ENCODE results near the gene MORC4.

MORC4 gene

DNA sequence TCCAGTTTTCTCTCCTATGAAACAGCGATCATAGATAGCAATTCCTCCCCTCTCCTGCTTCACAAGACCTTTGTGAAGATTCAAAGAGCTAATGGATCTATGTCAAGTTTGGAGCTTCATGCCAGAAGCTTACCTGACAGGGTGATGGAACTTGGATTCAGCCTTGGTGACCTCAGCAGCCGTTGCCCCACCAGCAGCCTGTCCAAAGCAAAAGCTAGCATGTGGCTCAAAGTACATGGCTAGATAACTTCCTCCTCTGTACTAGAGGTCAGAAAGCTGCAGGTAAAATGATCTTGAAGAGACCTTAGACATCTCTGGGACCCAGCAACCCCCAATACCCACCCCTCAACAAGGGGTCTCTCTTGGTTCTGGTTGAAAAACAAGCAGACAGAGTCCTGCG is 98.7 kb downstream of the MORC4 start:
- TF ChIP-seq, protein P1, sequence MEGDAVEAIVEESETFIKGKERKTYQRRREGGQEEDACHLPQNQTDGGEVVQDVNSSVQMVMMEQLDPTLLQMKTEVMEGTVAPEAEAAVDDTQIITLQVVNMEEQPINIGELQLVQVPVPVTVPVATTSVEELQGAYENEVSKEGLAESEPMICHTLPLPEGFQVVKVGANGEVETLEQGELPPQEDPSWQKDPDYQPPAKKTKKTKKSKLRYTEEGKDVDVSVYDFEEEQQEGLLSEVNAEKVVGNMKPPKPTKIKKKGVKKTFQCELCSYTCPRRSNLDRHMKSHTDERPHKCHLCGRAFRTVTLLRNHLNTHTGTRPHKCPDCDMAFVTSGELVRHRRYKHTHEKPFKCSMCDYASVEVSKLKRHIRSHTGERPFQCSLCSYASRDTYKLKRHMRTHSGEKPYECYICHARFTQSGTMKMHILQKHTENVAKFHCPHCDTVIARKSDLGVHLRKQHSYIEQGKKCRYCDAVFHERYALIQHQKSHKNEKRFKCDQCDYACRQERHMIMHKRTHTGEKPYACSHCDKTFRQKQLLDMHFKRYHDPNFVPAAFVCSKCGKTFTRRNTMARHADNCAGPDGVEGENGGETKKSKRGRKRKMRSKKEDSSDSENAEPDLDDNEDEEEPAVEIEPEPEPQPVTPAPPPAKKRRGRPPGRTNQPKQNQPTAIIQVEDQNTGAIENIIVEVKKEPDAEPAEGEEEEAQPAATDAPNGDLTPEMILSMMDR (conservative IDR thresholded peaks at IDR 0.05; ENCODE audit: low read depth) = no peak
- H3K27ac ChIP-seq = no peak overlapping the region
- POLR2A ChIA-PET (ENCODE audit: low non-redundant PET) = no interaction called here
- CTCF ChIA-PET = no interaction called here
- no peak for DNase-seq (ENCODE audit: low spot score)

DNA sequence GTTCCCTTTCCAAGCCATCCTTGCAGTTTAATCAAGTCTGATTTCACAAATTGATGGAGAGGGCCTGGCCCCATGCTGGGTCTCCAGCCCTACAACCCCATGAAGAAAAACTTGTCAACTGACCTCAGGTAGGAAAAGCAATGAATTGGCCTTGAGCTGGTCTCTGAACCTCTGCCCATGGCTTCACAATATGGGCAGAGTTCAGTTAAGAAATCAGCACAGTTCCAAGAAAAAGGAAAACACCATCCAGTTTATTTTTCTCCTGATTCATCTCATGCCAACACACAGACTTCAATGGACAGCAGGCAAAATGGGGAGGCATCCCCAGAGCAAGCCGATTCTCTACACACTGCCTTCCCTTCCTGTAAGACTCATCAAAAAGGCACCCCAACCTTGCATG is 100.2 kb downstream of the MORC4 start:
- DNase-seq (ENCODE audit: low spot score) = no peak
- POLR2A ChIA-PET (ENCODE audit: low non-redundant PET) = no interaction called here
- TF ChIP-seq, protein P1 (conservative IDR thresholded peaks at IDR 0.05; ENCODE audit: low read depth) = no peak
- no peak overlapping the region for H3K27ac ChIP-seq
- CTCF ChIA-PET = interaction anchor here (0.6 kb wide), 1 partner anchor 9 kb away, joined by 5 read pairs; no protein-coding TSS in a partner anchor

DNA sequence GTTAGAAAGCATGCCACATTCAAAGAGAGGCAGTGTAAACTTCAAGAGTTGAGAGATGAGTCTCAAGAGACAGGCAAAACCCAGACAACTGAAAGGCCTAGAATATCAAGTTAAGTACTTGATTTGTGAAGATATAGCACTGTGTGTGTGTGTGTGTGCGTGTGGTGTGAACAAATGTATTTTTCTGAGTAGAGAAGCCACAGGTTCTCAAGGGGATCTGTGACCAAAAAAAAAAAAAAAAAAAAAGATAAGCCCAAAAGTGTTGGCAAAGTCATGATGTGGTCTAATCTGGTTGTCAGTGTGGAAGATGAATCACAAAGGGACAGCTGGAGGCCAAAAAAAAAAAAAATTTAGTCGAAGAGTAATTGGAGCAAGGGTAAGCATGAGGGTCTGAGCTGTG is 100.7 kb downstream of the MORC4 start:
- no peak for DNase-seq (ENCODE audit: low spot score)
- TF ChIP-seq, protein P1 (conservative IDR thresholded peaks at IDR 0.05; ENCODE audit: low read depth) = no peak
- H3K27ac ChIP-seq = no peak overlapping the region
- ChIA-PET POLR2A (ENCODE audit: low non-redundant PET) (no interaction called here), CTCF (interaction anchor here (0.6 kb wide), 1 partner anchor 9 kb away, joined by 5 read pairs; no protein-coding TSS in a partner anchor)

DNA sequence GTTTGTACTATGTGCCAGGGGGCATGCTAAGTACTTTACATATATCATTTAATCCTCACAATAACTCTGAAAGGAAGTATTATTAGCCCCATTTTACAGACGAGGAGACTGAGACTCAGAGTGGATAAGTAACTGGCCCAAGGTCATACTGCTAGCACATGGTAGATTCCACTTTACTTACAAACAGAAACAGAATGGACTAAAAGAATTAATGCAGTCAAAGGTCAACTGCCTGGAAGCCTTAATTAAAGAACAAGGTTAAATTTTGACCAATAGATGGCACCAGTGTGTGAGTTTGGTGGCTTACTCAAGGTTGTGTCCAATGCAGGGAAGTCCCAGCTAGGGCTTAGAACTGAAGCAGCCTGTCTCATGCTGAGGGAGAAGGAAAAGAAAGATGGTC is 101.5 kb downstream of the MORC4 start:
- TF ChIP-seq, protein P1 (conservative IDR thresholded peaks at IDR 0.05; ENCODE audit: low read depth) = no peak
- DNase-seq (ENCODE audit: low spot score) = peak; percentile 20
- POLR2A ChIA-PET (ENCODE audit: low non-redundant PET) = no interaction called here
- no peak overlapping the region for H3K27ac ChIP-seq
- CTCF ChIA-PET = interaction anchor here (0.6 to 0.9 kb wide), 3 partner anchors 52 to 153 kb away, joined by 3 to 4 read pairs (median 3); no protein-coding TSS in a partner anchor

DNA sequence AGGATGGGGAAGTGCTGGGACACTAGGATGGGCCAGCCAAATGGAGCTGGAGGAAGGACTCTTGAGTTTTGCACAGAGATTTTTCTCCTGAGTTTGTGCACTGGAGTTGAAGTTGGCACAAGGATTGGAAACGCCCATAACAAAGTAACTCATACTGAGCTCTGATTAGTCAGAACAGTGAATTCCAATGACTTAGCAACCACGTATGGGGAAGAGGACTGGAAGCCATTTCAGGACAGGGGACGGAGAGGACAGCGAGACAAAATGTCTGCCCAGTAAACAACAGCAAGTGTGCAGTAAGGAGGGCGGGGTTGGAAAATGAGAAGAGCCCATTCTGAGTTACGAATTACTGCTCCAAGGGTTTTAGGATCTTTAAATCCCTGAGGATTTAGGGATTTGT is 102.8 kb downstream of the MORC4 start:
- TF ChIP-seq, protein P1 (conservative IDR thresholded peaks at IDR 0.05; ENCODE audit: low read depth) = no peak
- no peak overlapping the region for H3K27ac ChIP-seq
- DNase-seq (ENCODE audit: low spot score) = no peak
- ChIA-PET POLR2A (ENCODE audit: low non-redundant PET) (no interaction called here), CTCF (interaction anchor here (0.6 kb wide), 1 partner anchor 518 kb away, joined by 3 read pairs; no protein-coding TSS in a partner anchor)

DNA sequence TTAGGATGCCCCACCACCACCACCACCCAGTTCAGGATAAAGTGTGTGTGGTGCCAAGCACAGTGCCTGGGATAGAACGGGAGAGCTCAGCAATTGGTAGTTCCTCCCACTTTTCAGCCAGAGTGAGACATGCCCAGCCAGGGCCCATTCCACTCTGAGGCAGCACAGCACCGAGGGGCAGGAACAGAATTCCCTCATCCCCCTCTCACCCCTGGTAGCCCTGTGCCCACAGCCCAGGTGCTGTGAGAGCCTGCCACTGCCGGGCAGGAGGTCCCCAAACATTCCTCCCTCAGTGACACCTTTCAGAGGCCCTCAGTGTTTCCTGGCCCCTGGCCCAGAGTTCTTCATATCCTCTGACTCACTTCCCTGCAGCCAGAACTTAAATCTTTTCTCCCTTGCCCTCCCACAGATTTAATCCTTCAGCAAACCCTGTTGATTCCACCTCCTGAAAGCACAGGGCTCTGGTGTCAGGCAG is 105.0 kb downstream of the MORC4 start:
- peak; percentile 42 for DNase-seq (ENCODE audit: low spot score)
- H3K27ac ChIP-seq = peak overlapping the region; percentile 74
- TF ChIP-seq, protein P1 (conservative IDR thresholded peaks at IDR 0.05; ENCODE audit: low read depth) = no peak
- ChIA-PET POLR2A (ENCODE audit: low non-redundant PET) (no interaction called here), CTCF (interaction anchor here (0.7 to 2.2 kb wide), 5 partner anchors 10 to 734 kb away, joined by 3 to 6 read pairs (median 3); partner anchors contain the start of gene PRPS1)

All from RWPE1 (cell line).